HG02970 (cell line): ENCODE measurements around the gene IFT80.
A peak's percentile ranks its signal among the peaks of the same experiment; 100 is the strongest.
"Not testable (repeated sequence)": the region's sequence is repeated elsewhere in the genome, so short reads cannot be mapped to it uniquely, and the experiment has no call there.

Experiments
- ATAC-seq: cut with Tn5 transposase; IDR thresholded peaks from one replicate; pipeline ENCODE4 v1.9.1; 2021; ENCODE audit warnings: mild to moderate bottlenecking, moderate library complexity, moderate number of reproducible peaks; ENCODE audit not compliant: unreplicated experiment, low FRiP score

Gene IFT80

GRCh38 chr3:160291290-160291908 is 107.6 kb downstream of the IFT80 start:
- ATAC-seq = no peak

GRCh38 chr3:160287666-160288065 is 111.4 kb downstream of the IFT80 start:
- no peak for ATAC-seq

GRCh38 chr3:160286231-160286630 is 112.8 kb downstream of the IFT80 start:
- ATAC-seq = no peak

- no peak for ATAC-seq
Observed at GRCh38 chr3:160280836-160281235, 118.2 kb downstream of the IFT80 start.

- ATAC-seq = no peak
Observed at GRCh38 chr3:160279657-160280056, 119.4 kb downstream of the IFT80 start.

- no peak for ATAC-seq
Observed at GRCh38 chr3:160278210-160278609, 120.8 kb downstream of the IFT80 start.

- no peak for ATAC-seq
Observed at GRCh38 chr3:160265088-160265487, 133.9 kb downstream of the IFT80 start.

- ATAC-seq = no peak
Observed at GRCh38 chr3:160260587-160261270, 138.3 kb downstream of the IFT80 start.

GRCh38 chr3:160259589-160259988 is 139.4 kb downstream of the IFT80 start:
- no peak for ATAC-seq

- no peak for ATAC-seq
Observed at GRCh38 chr3:160257606-160258005, 141.4 kb downstream of the IFT80 start.

- ATAC-seq = no peak
Observed at GRCh38 chr3:160253298-160253697, 145.7 kb downstream of the IFT80 start.

GRCh38 chr3:160247766-160248165 is 151.3 kb downstream of the IFT80 start:
- ATAC-seq = no peak

GRCh38 chr3:160245261-160245800 is 153.7 kb downstream of the IFT80 start:
- no peak for ATAC-seq

- not testable (repeated sequence) for ATAC-seq
Observed at GRCh38 chr3:160240719-160241118, 158.3 kb downstream of the IFT80 start.

GRCh38 chr3:160232014-160232413 is 167.0 kb downstream of the IFT80 start:
- no peak for ATAC-seq

GRCh38 chr3:160227419-160227818 is 171.6 kb downstream of the IFT80 start:
- no peak for ATAC-seq

GRCh38 chr3:160226026-160226907 is 172.8 kb downstream of the IFT80 start:
- peak; percentile 25 for ATAC-seq

GRCh38 chr3:160225176-160226025 is 173.6 kb downstream of the IFT80 start, which contains the start of gene C3orf80:
TSS of gene C3orf80 (plus strand) at chr3:160225422. CDS start at chr3:160225636, 214 bp downstream.
- ATAC-seq = peak; percentile 78

- no peak for ATAC-seq
Observed at GRCh38 chr3:160224811-160225175, 174.2 kb downstream of the IFT80 start.

GRCh38 chr3:160224256-160224655 is 174.8 kb downstream of the IFT80 start:
- no peak for ATAC-seq
